Stomach (tissue), 4 donors: ENCODE data around the gene LRP10.

ENCODE experiments used
- POLR2A ChIP-seq, 4 donors: fragments of 450-650 bp; IDR thresholded peaks; one replicate each; pipeline ENCODE4 v1.6.1; 2016; ENCODE audit warnings: antibody characterized with exemption in 4 of 4, control low read depth in 2 of 4, mild to moderate bottlenecking in 1 of 4, moderate library complexity in 1 of 4
- POLR2AphosphoS5 ChIP-seq, 3 donors: sonication (generic); formaldehyde crosslinking; IDR thresholded peaks; one replicate each; pipeline ENCODE4 v1.6.1; 2016; ENCODE audit warnings: antibody characterized with exemption in 3 of 3
- TF ChIP-seq, protein P1 (sequence below), 7 experiments: fragments of 450-650 bp in 4 of 7; fragments of 200-600 bp in 3 of 7; sonication (generic) in 3 of 7; IDR thresholded peaks; one replicate each; pipeline ENCODE4 v1.5.1; 2016 to 2019; ENCODE audit warnings: antibody characterized with exemption in 7 of 7, control low read depth in 2 of 7, mild to moderate bottlenecking in 1 of 7

DNA sequence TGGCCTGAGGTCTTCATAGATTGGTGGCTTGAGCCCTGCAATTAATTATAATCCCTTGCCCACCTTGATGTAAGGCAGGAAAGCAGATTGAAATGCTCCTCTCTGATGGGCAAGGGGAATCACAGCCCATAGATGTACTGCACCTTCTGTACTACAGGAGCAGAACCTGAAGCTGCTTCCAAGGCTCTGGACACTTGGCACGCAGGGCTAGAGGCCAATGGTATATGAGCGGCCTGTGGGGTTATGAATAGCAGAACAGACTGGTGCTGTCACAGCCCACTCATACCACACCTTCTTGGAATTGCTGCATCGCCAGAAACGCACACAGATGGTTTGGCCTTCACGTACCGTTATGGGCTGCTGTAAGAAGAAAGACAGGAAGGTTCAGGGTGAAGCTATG, 49.2 kb downstream of the LRP10 start:
- TF ChIP-seq, protein P1, sequence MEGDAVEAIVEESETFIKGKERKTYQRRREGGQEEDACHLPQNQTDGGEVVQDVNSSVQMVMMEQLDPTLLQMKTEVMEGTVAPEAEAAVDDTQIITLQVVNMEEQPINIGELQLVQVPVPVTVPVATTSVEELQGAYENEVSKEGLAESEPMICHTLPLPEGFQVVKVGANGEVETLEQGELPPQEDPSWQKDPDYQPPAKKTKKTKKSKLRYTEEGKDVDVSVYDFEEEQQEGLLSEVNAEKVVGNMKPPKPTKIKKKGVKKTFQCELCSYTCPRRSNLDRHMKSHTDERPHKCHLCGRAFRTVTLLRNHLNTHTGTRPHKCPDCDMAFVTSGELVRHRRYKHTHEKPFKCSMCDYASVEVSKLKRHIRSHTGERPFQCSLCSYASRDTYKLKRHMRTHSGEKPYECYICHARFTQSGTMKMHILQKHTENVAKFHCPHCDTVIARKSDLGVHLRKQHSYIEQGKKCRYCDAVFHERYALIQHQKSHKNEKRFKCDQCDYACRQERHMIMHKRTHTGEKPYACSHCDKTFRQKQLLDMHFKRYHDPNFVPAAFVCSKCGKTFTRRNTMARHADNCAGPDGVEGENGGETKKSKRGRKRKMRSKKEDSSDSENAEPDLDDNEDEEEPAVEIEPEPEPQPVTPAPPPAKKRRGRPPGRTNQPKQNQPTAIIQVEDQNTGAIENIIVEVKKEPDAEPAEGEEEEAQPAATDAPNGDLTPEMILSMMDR (IDR thresholded peaks at IDR 0.05), result no peak
- no peak for TF ChIP-seq POLR2A (IDR thresholded peaks at IDR 0.05)
- no peak for TF ChIP-seq POLR2AphosphoS5 (IDR thresholded peaks at IDR 0.05)
